Measurements from ENCODE around the gene NADK2. TPM values are rescaled to one million over a fixed set of nuclear protein-coding genes. Genes with fewer than 3 reads are reported as not detected.

The NADK2 gene
- total and polyA plus RNA-seq, 9 of the 15 experiments (the other 6 are each of a cell fraction or from before 2014, with no cell fraction given) = 10.6 to 41.0 (median 24.0) TPM

DNA sequence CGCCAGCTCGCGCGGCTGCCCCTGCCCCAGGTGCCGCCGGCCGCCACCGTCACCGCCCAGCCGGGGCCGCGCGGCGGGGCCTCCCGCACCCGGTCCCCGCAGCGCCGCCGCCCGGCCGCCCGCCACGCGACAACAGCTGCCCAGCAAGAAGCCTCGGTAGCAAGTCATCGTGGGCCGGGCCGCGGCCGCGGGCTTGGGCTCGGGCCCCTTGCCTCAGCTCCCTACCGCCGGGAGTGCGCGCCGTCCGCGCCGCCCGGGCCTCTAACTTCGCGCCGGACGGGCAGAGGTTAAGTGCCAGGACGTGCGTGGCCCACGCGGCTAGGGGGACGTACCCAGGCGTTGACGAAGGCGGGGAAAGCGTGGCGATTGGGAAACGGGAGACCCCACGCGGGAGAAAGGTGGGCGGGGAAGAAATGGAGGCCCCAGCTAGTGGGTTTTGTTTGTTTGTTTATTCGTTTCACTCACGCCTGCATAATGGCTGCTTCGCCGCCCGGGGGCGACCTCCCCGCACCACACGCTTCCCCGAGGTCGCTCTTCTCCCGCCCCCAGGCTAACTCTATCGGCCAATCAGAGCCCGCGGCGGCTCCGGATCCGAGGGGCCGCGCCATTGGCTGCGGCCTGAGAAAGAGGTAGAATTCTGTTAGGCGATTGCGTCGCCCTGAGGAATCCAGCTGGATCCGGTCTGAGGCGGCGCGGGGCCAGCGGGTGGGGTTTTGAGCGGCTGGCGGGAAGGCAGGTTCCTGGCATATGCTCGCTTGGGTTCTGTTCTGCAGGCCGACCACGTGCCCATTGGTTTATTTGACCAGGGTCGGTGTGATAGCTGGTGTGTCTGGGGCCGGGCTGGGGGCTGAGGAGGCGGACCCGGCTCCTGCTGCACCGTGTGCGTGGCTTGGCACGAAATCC lies at the start of gene NADK2 (continued):
- TF ChIP-seq YY1 (IDR thresholded peaks at IDR 0.05; ENCODE audit: borderline replicate concordance in 1 of 3, control insufficient read depth in 1 of 3, extremely low read depth in 1 of 3, insufficient read depth in 3 of 3, insufficient read length in 1 of 3, insufficient replicate concordance in 2 of 3, low read depth in 1 of 3, low read length in 2 of 3) (peak in 2 of 3 experiments; percentile 72 to 87), POLR2B (IDR thresholded peaks at IDR 0.05; ENCODE audit: low read depth, partially characterized antibody) (peak; percentile 75), CXXC5 (CRISPR knock-in tag; IDR thresholded peaks at IDR 0.05) (peak; percentile 92), KLF13 (tag; IDR thresholded peaks at IDR 0.05; ENCODE audit: borderline replicate concordance, low read depth) (peak; percentile 71), KLF1 (tag; IDR thresholded peaks at IDR 0.05) (no peak; the same call in 1 of the 2 replicates), MXI1 (IDR thresholded peaks at IDR 0.05; ENCODE audit: low read depth, low read length) (peak; percentile 64; the same call in 1 of the 2 replicates), IFI16 (CRISPR knock-in tag; IDR thresholded peaks at IDR 0.05) (peak; percentile 13; the same call in 1 of the 2 replicates), NR2F6 (CRISPR knock-in tag; IDR thresholded peaks at IDR 0.05) (no peak), TRIM24 (IDR thresholded peaks at IDR 0.05) (peak; percentile 90 to 96), TEAD1 (CRISPR knock-in tag; IDR thresholded peaks at IDR 0.05) (peak; percentile 56 to 85; a peak in 3 of 4 replicates), TAF9B (IDR thresholded peaks at IDR 0.05; ENCODE audit: partially characterized antibody) (peak; percentile 40), GTF2A2 (tag; IDR thresholded peaks at IDR 0.05) (peak; percentile 78; the same call in 1 of the 2 replicates), CBFA2T3 (IDR thresholded peaks at IDR 0.05) (no peak), ZNF347 (CRISPR knock-in tag; IDR thresholded peaks at IDR 0.05; ENCODE audit: low read depth) (peak; percentile 78)
- TF ChIP-seq, protein P1, sequence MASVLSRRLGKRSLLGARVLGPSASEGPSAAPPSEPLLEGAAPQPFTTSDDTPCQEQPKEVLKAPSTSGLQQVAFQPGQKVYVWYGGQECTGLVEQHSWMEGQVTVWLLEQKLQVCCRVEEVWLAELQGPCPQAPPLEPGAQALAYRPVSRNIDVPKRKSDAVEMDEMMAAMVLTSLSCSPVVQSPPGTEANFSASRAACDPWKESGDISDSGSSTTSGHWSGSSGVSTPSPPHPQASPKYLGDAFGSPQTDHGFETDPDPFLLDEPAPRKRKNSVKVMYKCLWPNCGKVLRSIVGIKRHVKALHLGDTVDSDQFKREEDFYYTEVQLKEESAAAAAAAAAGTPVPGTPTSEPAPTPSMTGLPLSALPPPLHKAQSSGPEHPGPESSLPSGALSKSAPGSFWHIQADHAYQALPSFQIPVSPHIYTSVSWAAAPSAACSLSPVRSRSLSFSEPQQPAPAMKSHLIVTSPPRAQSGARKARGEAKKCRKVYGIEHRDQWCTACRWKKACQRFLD (CRISPR knock-in tag; IDR thresholded peaks at IDR 0.05) = peak; percentile 99
- TF ChIP-seq, protein P2, sequence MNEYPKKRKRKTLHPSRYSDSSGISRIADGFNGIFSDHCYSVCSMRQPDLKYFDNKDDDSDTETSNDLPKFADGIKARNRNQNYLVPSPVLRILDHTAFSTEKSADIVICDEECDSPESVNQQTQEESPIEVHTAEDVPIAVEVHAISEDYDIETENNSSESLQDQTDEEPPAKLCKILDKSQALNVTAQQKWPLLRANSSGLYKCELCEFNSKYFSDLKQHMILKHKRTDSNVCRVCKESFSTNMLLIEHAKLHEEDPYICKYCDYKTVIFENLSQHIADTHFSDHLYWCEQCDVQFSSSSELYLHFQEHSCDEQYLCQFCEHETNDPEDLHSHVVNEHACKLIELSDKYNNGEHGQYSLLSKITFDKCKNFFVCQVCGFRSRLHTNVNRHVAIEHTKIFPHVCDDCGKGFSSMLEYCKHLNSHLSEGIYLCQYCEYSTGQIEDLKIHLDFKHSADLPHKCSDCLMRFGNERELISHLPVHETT (CRISPR knock-in tag; conservative IDR thresholded peaks at IDR 0.05 in 1 of 2, IDR thresholded peaks at IDR 0.05 in 1 of 2) = peak in 1 of 2 experiments; percentile 87; a peak in 2 of 4 replicates

Measured in K562 (cell line).